Body of pancreas (tissue), 4 donors: ENCODE results near the gene RHBG.

Experiments used
- CTCF ChIP-seq, 7 experiments: fragments of 450-650 bp in 4 of 7; fragments of 200-600 bp in 3 of 7; sonication (generic) in 3 of 7; IDR thresholded peaks; one replicate each; pipeline ENCODE4 v1.5.1; 2016 to 2019; ENCODE audit warnings: antibody characterized with exemption in 7 of 7
- POLR2A ChIP-seq, 3 donors: fragments of 450-650 bp; IDR thresholded peaks; one replicate each; pipeline ENCODE4 v1.6.1; 2016; ENCODE audit warnings: antibody characterized with exemption in 3 of 3, mild to moderate bottlenecking in 2 of 3

DNA sequence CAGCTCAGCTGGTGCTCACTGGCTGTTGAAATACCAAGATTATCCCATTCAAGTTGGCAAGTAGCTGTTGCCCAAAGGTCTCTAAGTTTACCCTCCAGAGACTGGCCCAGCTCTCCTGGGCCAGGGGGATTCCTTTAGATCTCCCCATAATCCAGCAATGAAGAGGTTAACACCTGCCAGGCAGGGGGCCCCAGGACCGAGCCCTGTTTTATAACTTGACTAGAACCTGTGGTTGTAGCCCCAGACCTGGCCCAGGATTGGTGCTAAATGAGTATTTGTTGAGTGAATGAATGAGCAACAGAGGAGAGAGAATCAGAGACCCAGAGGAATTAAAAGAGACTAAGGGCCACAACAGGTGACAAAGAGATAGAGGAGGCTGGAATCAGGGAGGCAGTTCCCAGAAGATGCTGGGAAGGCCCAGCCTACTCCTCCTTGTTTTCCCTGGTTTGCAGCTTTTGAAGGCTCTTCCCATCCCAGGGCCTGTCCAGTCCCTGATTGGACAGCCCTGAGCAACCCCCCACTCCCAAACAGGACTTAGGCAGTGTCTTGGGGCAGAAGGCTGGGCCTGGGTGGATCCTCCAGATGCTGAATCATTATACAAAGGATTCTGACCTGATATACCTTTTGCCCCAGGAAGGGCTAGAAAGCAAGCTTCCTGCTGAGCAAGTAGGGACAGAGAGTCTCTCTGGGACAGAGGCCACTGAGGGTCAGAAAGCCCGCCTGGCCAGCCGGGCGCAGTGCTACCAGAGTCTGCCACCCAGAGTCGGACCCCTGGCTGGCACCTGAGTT, 2.4 kb upstream of the RHBG start:
- TF ChIP-seq CTCF (IDR thresholded peaks at IDR 0.05), result no peak
- TF ChIP-seq POLR2A (IDR thresholded peaks at IDR 0.05), result no peak
